Cortex of kidney (tissue), 1 donor: ENCODE measurements around the gene NEURL1.

ENCODE experiments used
- DNase-seq: peaks from one replicate; lab custom pipeline; 2025; lab: John Stamatoyannopoulos, UW

The NEURL1 gene, protein sequence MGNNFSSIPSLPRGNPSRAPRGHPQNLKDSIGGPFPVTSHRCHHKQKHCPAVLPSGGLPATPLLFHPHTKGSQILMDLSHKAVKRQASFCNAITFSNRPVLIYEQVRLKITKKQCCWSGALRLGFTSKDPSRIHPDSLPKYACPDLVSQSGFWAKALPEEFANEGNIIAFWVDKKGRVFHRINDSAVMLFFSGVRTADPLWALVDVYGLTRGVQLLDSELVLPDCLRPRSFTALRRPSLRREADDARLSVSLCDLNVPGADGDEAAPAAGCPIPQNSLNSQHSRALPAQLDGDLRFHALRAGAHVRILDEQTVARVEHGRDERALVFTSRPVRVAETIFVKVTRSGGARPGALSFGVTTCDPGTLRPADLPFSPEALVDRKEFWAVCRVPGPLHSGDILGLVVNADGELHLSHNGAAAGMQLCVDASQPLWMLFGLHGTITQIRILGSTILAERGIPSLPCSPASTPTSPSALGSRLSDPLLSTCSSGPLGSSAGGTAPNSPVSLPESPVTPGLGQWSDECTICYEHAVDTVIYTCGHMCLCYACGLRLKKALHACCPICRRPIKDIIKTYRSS

DNA sequence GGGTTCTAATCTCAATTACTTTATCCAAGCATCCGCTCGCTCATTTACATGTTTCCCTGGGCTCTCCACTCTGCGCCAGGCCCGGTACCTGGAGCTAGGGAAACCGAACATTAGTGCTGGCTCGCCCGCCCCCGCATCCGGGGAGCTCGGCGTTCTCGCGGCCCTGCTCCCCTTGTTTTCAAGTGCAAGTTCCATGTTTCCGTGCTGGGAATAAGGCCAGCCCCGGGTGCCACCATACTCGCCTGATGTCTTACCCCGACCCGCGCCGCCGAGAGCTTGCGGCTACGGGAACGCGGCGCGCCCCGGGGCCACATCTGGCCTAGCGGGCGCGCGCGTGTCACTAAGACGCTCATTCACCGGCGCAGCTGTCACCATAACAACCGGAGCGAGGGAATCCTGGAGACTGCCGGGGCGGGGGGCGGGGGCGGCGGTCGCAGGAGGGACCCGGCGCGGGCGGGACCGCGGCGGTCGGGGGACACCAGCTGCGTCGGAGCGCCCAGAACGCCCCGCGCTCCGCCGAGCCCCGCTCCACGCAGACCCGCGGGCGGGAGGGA lies at the start of gene NEURL1:
NEURL1 (plus strand) TSS at position 344 of the 554 bp plus-strand sequence. CDS start 683 bp downstream, outside the sequence.
- DNase-seq = no peak

DNA sequence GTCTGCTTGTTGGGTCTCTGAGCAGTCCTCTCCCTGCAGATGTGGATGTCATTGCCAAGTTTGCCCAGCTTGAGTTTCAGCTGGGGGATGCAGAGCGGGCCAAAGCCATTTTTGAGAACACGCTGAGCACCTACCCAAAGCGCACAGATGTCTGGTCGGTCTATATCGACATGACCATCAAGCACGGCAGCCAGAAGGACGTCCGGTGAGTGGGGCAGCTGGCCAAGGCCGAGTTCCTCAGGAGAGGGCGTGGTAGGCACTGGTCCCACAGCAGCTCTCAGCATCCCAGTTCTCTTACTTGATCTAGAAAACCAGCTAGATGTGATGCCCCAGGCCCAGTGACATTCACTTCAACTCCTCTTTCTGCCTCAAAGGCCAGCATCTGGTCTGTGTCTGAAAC lies 49.0 kb upstream of the NEURL1 start:
- DNase-seq = no peak

DNA sequence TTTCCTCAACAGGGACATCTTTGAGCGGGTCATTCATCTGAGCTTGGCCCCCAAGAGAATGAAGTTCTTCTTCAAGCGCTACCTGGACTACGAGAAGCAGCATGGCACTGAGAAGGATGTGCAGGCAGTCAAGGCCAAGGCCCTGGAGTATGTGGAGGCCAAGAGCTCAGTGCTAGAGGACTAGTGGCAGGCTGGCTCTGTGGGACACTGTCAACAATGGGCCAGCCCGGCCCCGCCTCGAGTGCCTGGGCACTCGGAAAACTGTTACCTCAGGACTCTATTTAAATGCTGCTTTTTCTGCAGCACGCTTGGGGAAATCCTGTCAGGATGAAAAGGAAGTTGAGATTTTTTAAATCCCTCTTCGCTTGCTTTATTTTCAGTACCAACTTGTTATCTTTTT lies 48.1 kb upstream of the NEURL1 start:
- DNase-seq = no peak

DNA sequence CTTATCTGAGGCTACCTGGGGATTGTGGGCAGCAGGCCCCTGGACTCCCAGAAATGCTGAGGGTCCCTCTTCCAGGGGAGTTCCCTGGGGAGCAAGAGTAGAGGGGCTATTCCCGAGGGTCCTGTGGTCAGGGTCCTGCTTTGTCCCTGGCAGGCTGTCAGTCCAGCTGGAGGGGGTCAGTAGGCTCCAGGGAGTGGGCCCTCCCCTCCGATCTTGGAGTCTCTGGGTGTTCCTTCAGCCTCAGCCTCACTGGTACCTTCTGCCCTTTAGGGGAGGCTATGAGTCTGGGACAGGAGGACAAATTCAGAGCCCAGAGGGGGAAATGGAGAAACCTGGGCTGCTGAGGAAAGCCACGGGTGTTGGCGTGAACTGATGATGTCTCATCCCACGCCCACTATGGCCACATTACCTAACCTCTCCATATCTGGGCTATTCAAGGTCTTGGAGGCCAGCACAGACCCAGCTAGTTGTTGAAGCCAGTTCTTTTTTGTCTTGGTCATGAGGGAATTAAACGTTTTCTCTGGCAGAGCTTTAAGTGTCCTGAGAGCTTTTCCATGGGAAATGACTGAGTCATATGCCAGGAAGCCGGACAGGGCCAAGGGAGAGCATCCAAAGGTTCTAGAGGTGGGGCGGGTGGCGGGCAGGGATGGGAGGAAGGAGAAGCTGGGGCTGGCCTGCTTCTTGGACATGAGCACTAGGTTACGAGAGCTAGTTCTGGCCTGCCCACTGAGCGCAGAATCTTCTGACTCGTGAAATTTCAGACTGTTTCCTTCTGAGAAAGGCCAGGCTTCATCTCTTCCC lies 47.5 kb upstream of the NEURL1 start:
- no peak for DNase-seq

DNA sequence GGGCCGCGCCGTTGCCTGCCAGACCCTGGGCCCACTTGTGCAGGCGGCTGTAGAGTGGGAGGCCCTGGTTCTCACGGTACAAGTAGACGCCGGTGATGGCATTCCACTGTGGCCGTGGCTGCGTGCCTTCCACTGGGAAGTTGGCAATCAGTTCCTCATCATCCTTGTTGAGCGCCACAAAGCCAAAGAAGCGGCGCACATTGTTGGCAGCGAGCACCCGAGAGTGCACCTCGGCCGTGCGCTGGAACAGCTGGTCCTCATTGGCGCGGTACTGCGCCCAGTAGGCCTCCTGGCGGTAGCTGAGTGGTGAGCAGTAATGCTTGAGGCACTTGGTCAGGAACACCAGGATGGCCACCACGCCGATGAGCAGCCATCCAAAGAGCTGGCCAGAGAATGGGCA lies 46.3 kb upstream of the NEURL1 start:
- DNase-seq = no peak

DNA sequence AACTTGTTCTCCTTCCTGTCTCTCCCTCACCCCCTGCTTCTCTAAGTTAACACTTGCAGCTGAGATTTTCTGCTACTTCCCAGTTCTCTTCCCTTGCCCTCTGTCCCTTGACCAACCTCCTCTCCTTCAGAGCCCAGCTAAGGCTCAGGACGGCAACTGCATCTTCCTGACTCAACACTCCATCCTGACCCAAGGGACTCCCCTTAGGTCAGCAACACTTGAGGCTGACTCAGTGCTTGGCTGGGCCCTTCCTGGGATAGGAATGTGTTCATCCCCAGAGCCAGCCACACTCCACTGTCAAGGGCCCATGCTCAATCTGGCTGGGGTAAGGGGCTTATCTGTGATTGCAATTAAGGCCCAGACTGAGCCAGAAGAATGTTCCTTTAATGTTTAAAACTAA lies 44.8 kb upstream of the NEURL1 start:
- DNase-seq = no peak

DNA sequence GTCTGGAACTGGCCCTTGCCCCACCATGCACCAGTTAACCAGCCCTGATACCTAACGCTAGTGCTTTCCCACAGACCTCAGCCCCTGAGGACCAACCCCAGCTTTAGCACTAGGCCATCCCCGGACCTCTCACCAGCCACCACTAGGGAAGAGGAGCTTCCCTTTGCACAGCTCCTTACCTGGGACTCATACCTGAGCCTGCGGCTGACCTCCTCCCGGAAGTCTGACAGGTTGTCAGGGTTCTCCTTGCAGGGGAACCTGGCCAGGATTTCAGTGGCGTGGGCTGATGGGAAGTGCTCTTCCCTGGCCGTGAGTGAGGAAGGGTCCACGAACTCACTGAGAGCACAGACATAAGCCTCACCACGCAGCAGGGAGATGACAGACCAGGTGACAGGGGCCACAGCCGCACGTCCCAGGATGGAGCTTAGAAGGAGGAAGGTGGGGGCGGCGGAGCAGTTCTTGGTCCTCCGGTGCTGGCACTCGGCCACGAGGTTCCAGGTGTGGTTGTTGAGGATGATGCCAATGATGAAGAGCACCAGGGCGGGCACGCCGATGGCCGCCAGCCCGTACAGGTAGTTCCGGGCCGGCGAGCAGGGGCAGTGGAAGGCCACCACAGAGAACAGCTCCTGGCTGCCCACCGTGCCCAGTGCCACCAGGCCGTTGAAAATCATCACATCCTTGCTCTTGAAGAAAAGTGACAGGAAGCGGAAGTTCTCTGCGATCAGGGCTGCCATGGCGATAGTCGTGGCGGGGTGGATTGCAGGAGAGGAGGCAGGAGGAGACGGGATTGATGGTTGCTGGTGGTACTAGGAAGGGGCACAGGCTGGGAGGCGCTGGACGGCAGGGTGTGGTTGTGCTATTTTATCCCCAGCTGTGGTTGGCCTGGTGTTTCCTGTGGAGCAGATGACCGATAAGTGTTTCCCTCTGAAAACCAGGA lies 44.0 kb upstream of the NEURL1 start:
- no peak for DNase-seq

DNA sequence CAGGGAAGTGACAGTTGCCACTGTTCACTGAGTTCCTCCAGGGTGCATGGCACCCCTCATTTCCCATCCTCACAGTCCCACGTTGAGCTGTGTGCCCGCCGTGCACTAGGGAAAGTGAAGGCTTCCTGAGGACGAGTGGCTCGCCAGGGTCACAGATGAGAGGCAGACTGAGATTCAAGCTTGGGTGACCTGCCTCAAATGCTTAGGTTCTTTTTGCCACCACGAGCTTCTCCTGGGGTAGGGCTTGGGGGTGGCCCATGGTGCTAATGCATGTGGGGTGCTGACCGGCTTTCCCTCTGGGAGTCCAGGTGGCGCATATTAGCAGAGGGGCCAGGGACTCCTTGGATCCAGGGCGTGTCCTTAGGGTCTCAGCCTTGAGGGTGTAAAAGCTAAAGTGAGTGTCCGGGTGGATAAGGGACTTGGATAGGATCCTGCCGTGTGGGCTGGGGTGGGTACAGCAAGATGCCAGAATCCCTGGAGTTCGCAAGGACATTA lies 43.3 kb upstream of the NEURL1 start:
- DNase-seq = no peak

DNA sequence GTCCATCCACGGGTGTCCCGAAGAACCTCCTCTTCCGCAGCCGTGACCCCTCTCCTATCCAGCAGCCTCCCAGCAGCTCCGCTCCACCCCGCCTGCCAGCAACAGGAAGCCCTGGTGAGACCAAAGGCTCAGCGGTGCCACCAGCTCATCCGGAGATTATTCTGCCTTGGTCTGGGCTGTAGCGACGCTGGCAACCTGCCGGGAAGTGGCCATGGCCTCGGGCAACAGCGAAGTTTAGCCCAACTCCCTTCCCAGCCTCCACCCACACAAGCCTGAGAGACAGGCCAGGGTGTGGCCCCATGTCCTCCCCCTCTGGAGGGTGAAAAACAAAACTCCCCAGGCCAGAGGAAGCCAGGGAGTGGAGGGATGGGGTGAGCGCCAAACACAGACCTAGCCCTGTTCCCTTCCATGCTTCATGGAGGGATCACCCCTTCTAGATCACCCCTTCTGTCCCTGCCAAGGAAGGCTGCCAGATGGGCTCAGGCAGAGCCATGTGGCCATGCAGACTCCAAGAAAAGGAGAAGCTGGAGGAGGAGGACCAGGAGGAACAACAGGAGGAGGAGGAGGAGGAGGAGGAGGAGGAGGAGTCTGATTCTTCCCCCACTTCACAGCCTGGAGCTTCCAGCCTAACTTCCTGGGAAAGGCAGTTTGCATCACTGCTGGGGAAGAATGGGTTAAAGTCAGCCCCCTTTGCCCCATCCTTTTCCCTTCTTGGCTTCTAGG lies 42.3 kb upstream of the NEURL1 start:
- DNase-seq = no peak

DNA sequence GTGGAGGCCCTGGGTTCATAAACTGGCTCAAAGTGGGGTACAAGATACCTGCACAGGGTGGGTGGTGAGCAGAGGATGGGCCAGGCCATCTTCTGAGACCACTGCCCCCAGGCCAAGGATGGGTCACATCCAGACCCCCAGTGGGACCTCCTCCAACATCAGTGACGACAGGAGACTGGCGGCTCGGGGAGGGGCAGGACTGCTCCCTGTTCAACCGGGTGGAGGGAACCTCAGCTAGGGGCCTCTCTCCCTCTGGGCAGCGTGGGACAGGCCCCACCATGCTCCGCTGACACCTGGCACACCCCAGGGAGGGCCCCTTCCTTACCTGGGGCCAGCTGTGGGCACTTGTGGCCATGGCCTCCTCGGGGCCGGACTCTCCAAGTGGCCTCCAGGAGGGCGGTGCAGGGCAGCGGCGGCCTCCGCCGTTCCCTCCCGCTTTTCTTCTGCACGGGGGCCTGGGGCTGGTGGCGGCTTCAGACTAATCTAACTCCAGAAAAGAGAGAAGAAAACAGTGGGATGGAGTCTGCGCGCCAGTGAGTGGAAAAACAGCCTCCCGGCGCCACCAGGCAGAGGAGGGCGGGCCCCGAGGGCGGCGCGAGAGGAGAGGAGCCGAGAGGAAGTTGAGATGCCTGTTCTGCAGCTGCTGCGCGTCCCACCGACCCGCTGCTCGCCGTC lies 41.5 kb upstream of the NEURL1 start, which contains the start of gene CALHM2:
CALHM2 (minus strand) TSS at position 540 of the 675 bp plus-strand sequence. CDS start 2,429 bp downstream, outside the sequence.
- no peak for DNase-seq

DNA sequence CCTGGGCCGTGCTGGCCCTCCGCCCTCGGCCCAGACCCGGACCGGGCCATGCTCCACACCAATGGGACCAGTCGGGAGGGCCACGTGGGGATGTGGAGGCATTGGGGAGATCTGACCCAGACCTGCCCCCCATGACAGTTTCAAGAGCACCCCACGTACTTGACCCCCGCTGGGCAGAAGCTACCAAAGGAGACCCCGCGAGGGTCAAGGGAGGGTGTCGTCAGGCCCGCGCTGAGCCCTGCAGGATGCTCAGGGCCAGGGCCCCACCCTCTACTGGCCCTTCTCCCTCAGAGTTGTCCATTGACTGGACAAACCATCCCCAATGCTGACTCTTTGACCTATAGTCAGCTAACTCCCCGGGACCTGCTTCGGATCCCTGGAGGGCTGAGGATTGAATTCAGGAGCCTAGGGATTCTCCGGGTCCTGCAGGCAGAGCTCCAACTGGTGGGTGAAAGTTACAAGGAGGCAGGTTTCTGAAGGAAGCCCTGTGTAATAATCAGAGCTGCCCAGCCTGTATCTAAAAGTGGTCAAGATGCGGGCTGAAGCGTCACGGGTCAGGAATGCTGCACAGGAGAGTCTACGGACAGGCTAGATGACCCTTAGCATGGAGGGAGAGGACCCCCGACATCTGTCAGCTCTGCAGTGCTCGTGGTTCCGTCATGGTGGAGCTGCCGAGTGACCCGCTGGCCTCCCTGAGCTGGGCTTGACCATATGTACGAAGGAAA lies 40.8 kb upstream of the NEURL1 start:
- DNase-seq = no peak

DNA sequence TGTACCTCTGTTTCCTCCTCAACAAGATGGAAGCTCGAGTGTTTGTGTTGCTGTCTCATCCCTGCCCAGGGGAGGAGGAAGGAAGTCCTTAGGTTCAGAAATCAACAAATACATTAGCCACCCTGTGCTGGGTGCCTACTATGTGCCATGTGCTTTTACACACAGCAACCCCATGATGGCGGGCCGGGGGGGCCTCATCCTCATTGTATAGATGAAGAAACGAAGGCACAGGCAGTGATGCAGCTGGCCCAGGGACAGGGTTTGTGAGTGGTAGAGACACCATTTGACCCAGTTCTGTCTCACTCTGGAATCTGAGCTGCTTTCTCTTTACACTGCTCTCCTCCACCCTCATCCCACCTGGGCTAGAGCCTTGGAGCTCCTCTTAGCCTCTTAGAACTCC lies 39.5 kb upstream of the NEURL1 start:
- DNase-seq = no peak

DNA sequence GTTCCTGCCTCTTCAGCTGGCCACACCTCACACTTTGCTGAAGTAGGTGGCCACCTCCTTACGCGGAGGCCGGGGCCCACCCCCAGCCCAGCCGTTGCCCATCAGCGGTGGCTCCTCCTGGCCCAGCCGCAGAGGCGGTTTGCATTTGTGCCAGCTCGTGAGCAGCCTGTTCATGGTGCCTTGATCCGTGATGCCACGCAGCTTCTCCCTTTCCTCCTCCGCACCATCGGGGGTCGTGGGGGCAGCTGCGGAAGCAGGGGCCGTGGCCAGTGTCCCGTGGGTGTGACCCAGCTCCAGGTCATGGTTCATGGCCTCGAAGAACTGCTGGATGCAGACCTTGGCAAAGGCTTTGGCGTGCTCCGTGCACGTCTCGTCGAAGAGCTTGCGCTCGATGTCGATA lies 38.3 kb upstream of the NEURL1 start:
- no peak for DNase-seq

DNA sequence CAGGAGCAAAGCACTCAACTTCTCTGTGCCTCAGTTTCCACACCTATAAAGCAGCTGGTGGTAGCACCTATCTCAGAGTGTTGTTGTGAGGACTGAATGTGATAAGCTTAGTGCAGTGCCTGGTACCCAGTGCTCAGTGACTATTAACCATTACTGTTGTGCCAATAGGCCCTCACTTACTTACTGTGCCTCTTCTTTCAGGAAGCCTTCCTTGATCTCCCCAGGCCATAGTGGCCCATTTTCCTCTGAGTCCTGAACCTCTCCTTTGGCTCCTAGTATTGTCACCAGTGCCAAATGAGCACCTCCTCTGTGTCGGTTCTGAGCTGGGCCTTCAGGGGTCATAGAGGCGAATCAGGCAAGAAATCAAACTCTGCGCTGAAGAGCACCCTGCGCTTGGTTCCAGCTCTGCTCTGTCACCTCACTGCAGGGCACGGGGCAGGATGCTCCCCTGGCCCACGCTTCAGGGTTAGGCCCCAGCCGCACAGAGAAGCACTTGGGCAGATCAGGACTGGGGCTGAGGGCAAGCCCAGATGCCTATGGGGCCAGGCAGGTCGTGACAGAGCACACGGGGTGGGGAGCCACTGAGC lies 37.3 kb upstream of the NEURL1 start:
- no peak for DNase-seq

DNA sequence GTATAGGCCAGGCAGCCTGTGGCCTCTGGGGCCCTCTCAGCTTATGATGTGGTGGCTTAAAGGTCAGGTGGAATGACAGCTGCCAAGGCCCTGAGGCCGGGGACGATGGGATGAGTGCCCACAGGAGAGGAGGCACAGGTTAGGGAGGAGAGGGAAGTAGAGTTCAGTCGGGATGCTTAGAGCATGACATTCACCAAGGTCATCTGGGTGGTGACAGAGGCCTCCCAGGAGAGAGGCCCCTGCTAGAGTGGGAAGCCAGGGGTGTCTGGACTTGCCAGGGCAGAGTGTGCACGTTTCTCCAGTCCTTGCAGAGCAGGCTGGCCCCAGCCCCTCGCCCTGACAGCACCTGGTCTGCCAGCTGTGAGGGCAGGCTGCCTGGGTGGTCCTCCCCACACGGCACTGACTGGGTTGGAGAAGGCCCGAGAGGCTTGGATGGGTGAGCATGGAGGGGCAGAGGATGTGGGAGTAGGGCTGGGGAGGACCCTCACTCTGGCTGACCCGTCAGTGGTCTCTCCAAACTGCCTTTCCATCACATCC lies 36.3 kb upstream of the NEURL1 start:
- no peak for DNase-seq

DNA sequence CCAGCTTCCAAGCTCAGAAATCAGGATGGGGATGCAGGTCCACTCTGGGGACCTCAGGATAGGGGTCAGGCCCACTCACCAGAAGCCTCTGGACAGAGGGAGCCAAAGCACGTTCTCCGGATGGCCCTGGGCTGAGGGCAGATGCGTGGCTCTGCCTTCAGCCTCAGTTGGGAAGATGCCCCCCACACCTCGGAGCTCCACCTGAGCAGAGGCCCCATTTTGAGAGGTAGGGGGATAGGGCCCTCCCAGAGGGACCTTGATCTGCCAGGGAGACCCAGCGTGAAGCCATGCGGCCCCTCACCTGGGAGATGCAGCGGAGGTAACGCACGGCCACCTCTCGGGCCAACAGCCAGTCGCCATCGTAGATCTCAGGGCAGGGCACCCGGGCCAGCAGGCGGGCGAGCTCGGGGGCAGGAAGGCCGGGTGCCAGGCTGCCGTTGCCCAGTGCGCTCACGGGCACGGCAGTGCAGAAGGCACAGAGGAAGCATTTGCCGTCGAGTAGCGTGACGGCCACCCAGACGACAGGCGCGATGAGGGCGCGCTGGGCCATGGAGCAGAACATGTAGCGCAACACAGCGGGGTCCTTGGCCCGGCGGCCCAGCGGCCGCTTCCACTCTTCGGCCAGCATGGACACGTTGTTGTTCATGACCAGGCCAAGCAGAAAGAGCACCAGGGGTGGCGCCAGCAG lies 35.5 kb upstream of the NEURL1 start:
- DNase-seq = no peak

DNA sequence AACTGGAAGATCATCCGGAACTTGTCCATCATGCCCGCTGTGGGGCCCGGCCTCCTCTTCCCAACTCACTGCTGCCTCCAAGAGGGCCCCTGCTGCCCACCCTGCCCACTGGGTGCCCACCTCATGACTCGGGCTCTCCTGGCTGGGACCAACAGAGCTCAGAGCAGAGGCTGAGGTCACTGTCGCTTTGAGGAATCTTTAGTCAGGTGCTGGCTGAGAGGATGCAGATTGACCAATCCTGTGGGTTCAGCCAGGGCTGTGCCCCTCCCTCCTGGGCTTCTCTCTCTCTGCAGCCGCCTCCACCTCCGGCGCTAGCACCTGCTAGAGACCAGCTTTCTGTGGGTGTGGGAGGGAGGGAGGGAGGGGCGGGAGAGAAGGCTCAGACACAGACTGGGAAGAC lies 34.8 kb upstream of the NEURL1 start, which contains the start of gene CALHM1:
CALHM1 (minus strand) TSS at position 181 of the 400 bp plus-strand sequence; CDS start at position 32, 149 bp downstream.
- DNase-seq = no peak

DNA sequence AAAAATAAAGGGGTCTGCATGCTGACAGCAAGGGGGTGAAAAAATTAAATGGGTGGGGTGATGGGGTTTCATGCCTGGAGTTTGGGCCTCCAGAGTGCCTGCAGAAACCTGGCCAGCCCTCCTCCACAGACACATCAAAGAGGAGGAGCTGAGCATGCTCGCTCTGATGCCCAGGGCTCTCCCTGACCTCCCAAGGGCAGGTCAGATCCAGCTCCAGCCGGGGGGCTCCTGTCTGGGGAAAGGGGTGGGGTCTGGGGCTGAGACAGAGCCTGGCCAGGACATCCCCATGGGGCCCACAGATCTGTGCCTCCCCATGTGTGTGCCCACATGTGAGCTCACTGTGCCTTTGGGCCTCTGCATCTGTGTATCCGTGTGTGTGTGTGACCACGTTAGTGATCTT lies 33.9 kb upstream of the NEURL1 start:
- DNase-seq = no peak
